Measurements from ENCODE around the gene MRPL9.

MRPL9 gene

DNA sequence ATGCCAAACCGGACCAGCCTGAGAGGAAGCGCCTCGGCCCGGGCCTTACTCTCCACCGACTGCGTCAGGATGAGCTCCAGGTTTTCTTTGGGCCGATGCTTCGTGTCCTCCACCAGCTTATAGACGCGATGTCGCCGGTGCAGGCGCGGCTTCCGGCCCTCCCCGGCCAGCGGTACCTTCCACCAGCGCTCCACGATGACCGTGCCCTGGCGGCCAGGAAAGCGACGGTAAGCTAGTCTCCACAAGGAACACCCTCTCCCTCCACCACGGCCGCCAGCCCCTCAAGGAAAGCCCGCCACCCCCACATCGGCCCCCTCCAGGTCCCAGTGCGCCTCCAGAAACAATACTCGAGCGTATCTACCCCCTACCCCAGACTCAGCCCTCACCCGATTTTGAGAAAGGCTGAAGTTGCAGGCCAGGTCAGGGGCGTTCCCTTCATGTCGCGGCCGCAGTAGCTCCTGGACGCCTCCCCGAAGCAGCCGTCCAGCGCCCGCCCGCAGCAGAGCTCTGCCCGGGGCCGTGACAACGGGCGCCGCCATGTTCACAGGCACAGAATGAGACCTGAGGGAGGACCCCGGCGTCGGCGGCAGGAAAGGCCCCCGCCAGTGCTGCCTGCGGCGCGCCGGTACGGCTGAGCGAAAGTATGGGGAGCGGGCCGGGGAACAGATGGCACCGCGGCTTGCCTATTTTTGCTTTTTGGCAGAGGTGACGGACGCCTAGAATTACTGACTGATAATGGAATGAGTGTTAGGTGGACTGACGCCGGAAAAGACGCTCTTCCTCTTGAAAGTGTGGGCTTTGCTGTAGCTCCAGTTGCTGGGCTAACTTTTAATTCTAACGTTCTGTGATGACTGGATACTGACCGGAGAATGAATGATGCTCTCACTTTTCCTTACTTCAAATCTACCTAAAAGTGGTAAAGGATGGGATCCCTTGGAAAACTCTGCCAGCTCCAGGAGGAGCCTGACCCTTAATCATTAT is at the start of gene MRPL9:
TSS of gene MRPL9 (minus strand) at position 556 of the 981 bp plus-strand sequence. CDS start at position 539, 17 bp downstream.
- in situ Hi-C loops (cut with MboI; ENCODE audit: low pct_unique_long_range_greater_than_20kb, low sequenced_read_pairs), result no loop called here
- peak; percentile 84 for DNase-seq

GRCh38 chr1:151811181-151811580 is 47.9 kb upstream of the MRPL9 start:
- DNase-seq, result no peak
- in situ Hi-C loops (cut with MboI; ENCODE audit: low pct_unique_long_range_greater_than_20kb, low sequenced_read_pairs), result no loop called here

- in situ Hi-C loops (cut with MboI; ENCODE audit: low pct_unique_long_range_greater_than_20kb, low sequenced_read_pairs), result no loop called here
- no peak for DNase-seq
Measured at GRCh38 chr1:151809985-151810556, 46.8 kb upstream of the MRPL9 start.

DNA sequence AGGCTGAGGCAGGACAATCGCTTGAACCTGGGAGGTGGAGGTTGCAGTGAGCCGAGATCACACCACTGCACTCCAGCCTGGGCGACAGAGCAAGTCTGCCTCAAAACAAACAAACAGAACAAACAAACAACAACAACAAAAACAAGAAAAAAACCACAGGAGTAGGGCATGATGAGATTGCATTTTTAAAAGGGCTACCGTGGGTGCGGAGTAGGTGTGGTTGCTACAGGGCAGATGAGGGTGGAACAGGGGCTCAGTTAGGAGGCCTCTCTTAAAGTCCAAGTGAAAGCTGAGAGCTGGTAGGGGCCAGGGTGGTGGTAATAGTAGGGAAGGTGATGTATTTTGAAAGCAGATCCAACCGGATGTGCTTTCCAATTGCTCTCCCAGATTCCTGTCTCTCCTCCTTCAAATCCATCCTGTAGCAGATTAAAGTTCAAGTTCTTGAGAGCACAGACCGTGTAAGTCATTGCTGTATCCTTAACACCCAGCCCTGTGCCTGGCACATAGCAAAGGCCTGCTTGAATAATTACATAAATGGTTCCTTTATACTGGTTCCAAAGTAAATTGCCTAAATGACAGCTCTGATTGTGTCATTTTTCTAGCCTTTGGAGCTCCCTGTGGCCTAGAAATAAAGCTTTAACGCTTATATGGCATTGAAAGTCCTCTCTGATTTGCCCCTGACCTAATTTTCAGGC is 46.1 kb upstream of the MRPL9 start:
- no peak for DNase-seq
- in situ Hi-C loops (cut with MboI; ENCODE audit: low pct_unique_long_range_greater_than_20kb, low sequenced_read_pairs), result no loop called here

DNA sequence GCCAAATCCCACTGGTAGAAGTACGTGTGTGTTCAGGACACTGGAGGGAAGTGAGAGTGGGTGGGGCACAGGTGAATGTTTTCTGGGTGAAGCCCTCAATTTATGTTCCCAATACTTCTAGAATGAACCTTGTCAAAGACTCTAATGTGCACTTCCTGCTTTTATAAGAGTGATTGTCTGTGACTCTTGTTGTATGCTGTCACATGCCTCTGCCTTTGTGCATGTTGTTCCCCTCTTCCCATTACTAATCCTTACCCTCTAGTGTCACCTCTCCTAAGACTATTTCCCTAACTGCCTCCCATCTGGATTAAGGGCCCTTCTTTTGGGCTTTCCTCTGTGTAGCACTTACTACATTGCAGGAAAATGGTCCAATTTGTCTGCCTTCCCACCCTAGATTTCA is 44.5 kb upstream of the MRPL9 start:
- in situ Hi-C loops (cut with MboI; ENCODE audit: low pct_unique_long_range_greater_than_20kb, low sequenced_read_pairs), result no loop called here
- DNase-seq, result no peak

- no peak for DNase-seq
- in situ Hi-C loops (cut with MboI; ENCODE audit: low pct_unique_long_range_greater_than_20kb, low sequenced_read_pairs), result no loop called here
Measured at GRCh38 chr1:151807131-151807530, 43.8 kb upstream of the MRPL9 start.

GRCh38 chr1:151806170-151806569 is 42.9 kb upstream of the MRPL9 start:
- DNase-seq, result no peak
- in situ Hi-C loops (cut with MboI; ENCODE audit: low pct_unique_long_range_greater_than_20kb, low sequenced_read_pairs), result no loop called here

GRCh38 chr1:151805066-151805820 is 41.9 kb upstream of the MRPL9 start, which contains the start of gene LINGO4:
TSS of gene LINGO4 (minus strand) at chr1:151805419. CDS start at chr1:151802704, 2,715 bp downstream.
- in situ Hi-C loops (cut with MboI; ENCODE audit: low pct_unique_long_range_greater_than_20kb, low sequenced_read_pairs), result no loop called here
- DNase-seq, result no peak

- in situ Hi-C loops (cut with MboI; ENCODE audit: low pct_unique_long_range_greater_than_20kb, low sequenced_read_pairs), result no loop called here
- no peak for DNase-seq
Measured at GRCh38 chr1:151803915-151804314, 40.6 kb upstream of the MRPL9 start.

DNA sequence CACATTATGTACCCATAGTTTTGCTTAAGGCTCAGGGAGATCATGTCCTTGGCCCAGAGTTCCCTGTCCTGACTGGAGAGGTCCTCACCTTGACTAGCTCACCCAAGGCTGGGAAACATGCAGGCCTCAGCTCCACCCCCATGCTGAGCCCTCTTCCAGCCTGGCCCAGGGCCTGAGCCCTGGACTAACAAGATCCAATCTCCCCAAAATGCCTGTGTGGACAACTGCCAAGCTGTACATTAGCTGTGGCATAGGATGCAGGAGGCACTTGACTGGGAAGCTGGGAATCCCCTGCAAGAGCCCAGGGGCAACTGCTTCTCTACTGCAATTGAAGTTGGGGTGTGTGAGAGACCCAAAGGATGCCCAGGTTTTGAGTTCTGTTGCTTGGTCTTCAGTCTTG is 39.9 kb upstream of the MRPL9 start:
- in situ Hi-C loops (cut with MboI; ENCODE audit: low pct_unique_long_range_greater_than_20kb, low sequenced_read_pairs), result no loop called here
- DNase-seq, result no peak

- in situ Hi-C loops (cut with MboI; ENCODE audit: low pct_unique_long_range_greater_than_20kb, low sequenced_read_pairs), result no loop called here
- no peak for DNase-seq
Measured at GRCh38 chr1:151802372-151802771, 39.1 kb upstream of the MRPL9 start.

DNA sequence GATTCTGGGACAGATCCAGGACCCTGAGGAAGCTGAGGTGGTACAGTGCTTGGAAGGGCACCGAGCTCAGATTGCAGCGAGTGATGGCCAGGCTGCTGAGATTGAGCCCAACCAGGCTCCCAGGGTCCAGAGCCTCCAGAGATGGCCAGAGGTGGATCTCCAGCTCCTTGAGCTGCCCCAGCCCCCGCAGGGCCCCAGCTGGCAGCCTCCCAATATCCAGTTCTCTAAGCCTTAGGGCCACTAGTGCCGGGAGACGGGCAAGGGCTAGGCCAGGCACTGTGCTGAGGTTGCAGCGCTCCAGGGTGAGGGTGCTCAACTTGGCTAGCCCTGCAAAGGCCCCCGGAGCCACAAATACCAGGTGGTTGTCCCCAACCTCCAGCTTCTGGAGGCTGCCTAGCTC is 38.5 kb upstream of the MRPL9 start:
- DNase-seq, result no peak
- in situ Hi-C loops (cut with MboI; ENCODE audit: low pct_unique_long_range_greater_than_20kb, low sequenced_read_pairs), result no loop called here

DNA sequence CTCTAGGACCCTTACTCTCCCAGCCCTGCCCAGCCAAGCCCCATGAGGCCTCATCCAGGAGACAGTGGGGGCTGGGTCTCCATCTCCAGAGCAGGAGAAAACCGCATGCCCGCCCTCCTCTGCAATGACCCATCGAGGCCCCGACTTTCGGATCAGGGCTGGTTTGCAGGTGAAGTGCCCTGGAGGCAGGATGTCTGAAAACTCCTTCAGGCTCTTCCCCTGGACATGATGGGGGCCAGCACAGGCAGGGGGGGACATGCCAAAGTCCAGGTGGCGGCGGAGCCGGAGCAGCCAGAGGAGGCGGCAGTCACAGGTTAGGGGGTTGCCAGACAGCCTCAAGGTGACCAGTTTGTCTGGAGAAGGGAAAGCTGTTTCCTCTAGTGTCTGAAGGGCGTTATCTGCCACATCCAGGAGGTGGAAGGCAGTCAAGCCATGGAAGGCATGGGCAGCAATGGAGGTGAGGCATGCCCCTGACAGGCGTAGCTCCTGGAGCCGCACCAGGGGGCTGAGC is 38.1 kb upstream of the MRPL9 start:
- in situ Hi-C loops (cut with MboI; ENCODE audit: low pct_unique_long_range_greater_than_20kb, low sequenced_read_pairs), result no loop called here
- DNase-seq, result no peak

GRCh38 chr1:151800830-151801229 is 37.5 kb upstream of the MRPL9 start:
- DNase-seq, result no peak
- in situ Hi-C loops (cut with MboI; ENCODE audit: low pct_unique_long_range_greater_than_20kb, low sequenced_read_pairs), result no loop called here

- DNase-seq, result no peak
- in situ Hi-C loops (cut with MboI; ENCODE audit: low pct_unique_long_range_greater_than_20kb, low sequenced_read_pairs), result no loop called here
Measured at GRCh38 chr1:151799179-151800022, 36.1 kb upstream of the MRPL9 start.

DNA sequence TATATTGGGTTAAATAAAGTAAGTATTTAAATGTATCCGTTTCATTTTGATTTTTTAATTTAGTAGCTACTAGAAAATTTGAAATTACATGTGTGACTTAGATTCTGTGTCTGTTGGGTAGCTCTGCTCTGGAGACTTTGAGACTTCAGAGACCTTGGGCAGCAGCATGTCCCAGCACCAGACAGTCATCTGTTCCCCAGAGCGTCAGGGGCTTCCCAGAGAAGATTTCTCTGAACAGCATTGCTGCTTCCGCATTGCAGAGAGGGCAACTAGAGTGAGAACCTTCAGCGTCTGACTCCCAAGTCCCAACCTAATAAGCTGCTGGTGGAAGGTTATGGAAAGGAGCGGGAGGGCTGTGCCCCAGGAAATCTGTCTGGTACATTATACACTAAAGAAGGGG is 35.3 kb upstream of the MRPL9 start:
- DNase-seq, result no peak
- in situ Hi-C loops (cut with MboI; ENCODE audit: low pct_unique_long_range_greater_than_20kb, low sequenced_read_pairs), result no loop called here

- no peak for DNase-seq
- in situ Hi-C loops (cut with MboI; ENCODE audit: low pct_unique_long_range_greater_than_20kb, low sequenced_read_pairs), result no loop called here
Measured at GRCh38 chr1:151790940-151791651, 27.8 kb upstream of the MRPL9 start.

All from KBM-7 (cell line).